Endodermal cell (in vitro differentiated cells): ENCODE data around the gene WDFY2. TPM values are rescaled to one million over a fixed set of nuclear protein-coding genes. Genes with fewer than 3 reads are reported as not detected.

Source experiments
- DNase-seq: peaks from one replicate; pipeline ENCODE4 v3.0.0-alpha.2; 2017
- H3K27ac ChIP-seq: 2 replicates; pipeline ENCODE4 v1.5.1; 2013; ENCODE audit warnings: mild to moderate bottlenecking, low read depth, low read length, moderate library complexity
- H3K27me3 ChIP-seq: 2 replicates; pipeline ENCODE4 v1.6.1; 2013; ENCODE audit warnings: mild to moderate bottlenecking, low read length, moderate library complexity; ENCODE audit not compliant: insufficient read depth, control insufficient read depth, poor library complexity, severe bottlenecking
- H3K36me3 ChIP-seq: 2 replicates; pipeline ENCODE4 v1.7.0; 2013; ENCODE audit warnings: mild to moderate bottlenecking, low read length, moderate library complexity; ENCODE audit not compliant: control insufficient read depth, insufficient read depth
- H3K4me1 ChIP-seq: one replicate; pipeline ENCODE4 v1.7.0; 2013; ENCODE audit warnings: low read length; ENCODE audit not compliant: control insufficient read depth, insufficient read depth
- H3K4me3 ChIP-seq: 2 replicates; pipeline ENCODE4 v1.5.1; 2013; ENCODE audit warnings: mild to moderate bottlenecking, low read length, moderate library complexity
- H3K9ac ChIP-seq: 2 replicates; pipeline ENCODE4 v1.6.1; 2013; ENCODE audit warnings: mild to moderate bottlenecking, low read length, moderate library complexity; ENCODE audit not compliant: poor library complexity, severe bottlenecking; ENCODE audit errors: extremely low read depth
- H3K9me3 ChIP-seq: 2 replicates; pipeline ENCODE4 v1.6.1; 2013; ENCODE audit warnings: mild to moderate bottlenecking, low read length, moderate library complexity; ENCODE audit not compliant: control insufficient read depth
- H3K27ac Mint-ChIP-seq: 2 replicates; pipeline ENCODE4 v1.8.0; 2020; ENCODE audit warnings: mixed read lengths
- H3K27me3 Mint-ChIP-seq: 2 replicates; pipeline ENCODE4 v1.8.0; 2021; ENCODE audit warnings: mild to moderate bottlenecking, mixed read lengths; ENCODE audit not compliant: insufficient read depth
- H3K36me3 Mint-ChIP-seq: 2 replicates; pipeline ENCODE4 v1.8.0; 2020; ENCODE audit warnings: low read depth, mixed read lengths
- H3K4me1 Mint-ChIP-seq: 2 replicates; pipeline ENCODE4 v1.8.0; 2020; ENCODE audit warnings: mixed read lengths
- H3K4me3 Mint-ChIP-seq: 2 replicates; pipeline ENCODE4 v1.8.0; 2020; ENCODE audit warnings: mild to moderate bottlenecking, moderate library complexity, mixed read lengths
- H3K9me3 Mint-ChIP-seq: 2 replicates; pipeline ENCODE4 v1.8.0; 2020; ENCODE audit warnings: mild to moderate bottlenecking, mixed read lengths
- CTCF ChIP-seq: fragments of 200-600 bp; sonication (generic); conservative IDR thresholded peaks from 2 replicates; pipeline ENCODE4 v1.5.0; 2021; ENCODE audit warnings: antibody characterized with exemption, mild to moderate bottlenecking
- WGBS, 2 experiments: methylation state at CpG; one replicate each; pipeline versions ENCODE4 v1.1.5 to v1.1.7; 2013; ENCODE audit warnings: missing lambda C conversion rate in 2 of 2, mixed read lengths in 1 of 2; ENCODE audit not compliant: insufficient coverage in 1 of 2, insufficient read length in 1 of 2; 5-methylcytosine and 5-hydroxymethylcytosine counted together
- total RNA-seq, 2 donors: library from RNA; stranded (reverse); fragmentation: NEBNext Ultra II Directional in 1 of 2; extraction: Animal tissue kit (Norgen Biotek cat#: 25700) in 1 of 2; gene quantifications; 2 replicates in 1 of 2; 3 replicates in 1 of 2; pipeline ENCODE4 v1.2.1, GENCODE V29; 2021

The WDFY2 gene
- total RNA-seq, 2 donors from 2014 or later: 20.6 to 28.0 TPM

DNA sequence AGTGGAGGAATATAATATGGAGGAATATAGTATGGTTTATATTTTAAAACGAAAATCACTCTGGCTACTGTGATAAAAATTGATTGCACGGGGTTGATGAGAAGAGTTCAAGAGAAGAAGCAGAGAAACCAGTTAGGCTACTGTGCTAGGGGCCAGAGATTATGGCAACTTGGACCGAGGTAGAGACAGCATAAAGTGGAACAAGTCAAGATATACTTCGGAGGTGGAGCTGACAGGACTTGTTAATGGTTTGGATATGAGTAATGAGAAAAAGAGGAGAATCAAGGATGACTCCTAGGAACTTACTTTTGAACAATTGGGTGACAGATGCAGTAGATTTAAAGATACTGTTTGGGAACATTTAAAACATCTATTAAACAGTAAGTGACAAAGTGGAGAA, 6.6 kb upstream of the WDFY2 start:
- Histone ChIP-seq H3K27me3 (no peaks in the 10 kb centered on the region), H3K4me1 (no peaks in the 10 kb centered on the region), H3K36me3 (no peaks in the 10 kb centered on the region), H3K4me3 (no peak overlapping the region), H3K9me3 (no peaks in the 10 kb centered on the region), H3K27ac (no peak overlapping the region), H3K9ac (no peak overlapping the region)
- no peaks in the 10 kb centered on the region for H3K4me1 Mint-ChIP-seq
- H3K9me3 Mint-ChIP-seq: no peaks in the 10 kb centered on the region
- WGBS, 2 experiments: 89 to 90% methylated on average over 4 of the region's 4 CpGs
- no peak for TF ChIP-seq CTCF
- peaks cover 9% of the 10 kb centered on the region for H3K27me3 Mint-ChIP-seq
- DNase-seq: no peak
- no peak overlapping the region for H3K27ac Mint-ChIP-seq
- no peak overlapping the region for H3K4me3 Mint-ChIP-seq
- no peaks in the 10 kb centered on the region for H3K36me3 Mint-ChIP-seq

DNA sequence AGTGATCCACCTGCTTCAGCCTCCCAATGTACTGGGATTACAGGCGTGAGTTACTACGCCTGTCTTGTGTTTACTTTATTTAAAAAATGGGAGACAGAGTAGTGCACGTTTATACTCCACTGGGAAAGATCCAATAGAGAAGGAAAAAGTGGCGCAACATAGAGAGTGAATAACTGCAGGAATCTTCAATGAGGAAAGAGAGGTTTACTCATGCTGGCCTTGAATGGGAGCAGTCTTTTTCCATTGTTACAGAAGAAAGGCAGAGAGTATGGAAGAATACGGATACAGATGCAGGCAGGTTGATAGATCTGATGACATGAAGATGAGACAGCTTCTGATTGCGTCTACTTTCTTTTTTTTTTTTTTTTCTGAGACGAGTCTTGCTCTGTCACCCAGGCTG, 4.6 kb upstream of the WDFY2 start:
- TF ChIP-seq CTCF: no peak
- no peaks in the 10 kb centered on the region for H3K9me3 Mint-ChIP-seq
- WGBS, 2 experiments: 93 to 97% methylated on average over 6 to 7 of the region's 7 CpGs
- DNase-seq: no peak
- H3K4me3 Mint-ChIP-seq: no peak overlapping the region
- H3K36me3 Mint-ChIP-seq: no peaks in the 10 kb centered on the region
- no peak overlapping the region for H3K4me3 ChIP-seq
- no peaks in the 10 kb centered on the region for H3K9me3 ChIP-seq
- no peaks in the 10 kb centered on the region for H3K27me3 ChIP-seq
- peaks cover 6% of the 10 kb centered on the region for H3K4me1 ChIP-seq
- H3K36me3 ChIP-seq: no peaks in the 10 kb centered on the region
- no peak overlapping the region for H3K27ac Mint-ChIP-seq
- peaks cover 9% of the 10 kb centered on the region for H3K27me3 Mint-ChIP-seq
- peaks cover 2% of the 10 kb centered on the region for H3K4me1 Mint-ChIP-seq
- H3K27ac ChIP-seq: no peak overlapping the region
- no peak overlapping the region for H3K9ac ChIP-seq

DNA sequence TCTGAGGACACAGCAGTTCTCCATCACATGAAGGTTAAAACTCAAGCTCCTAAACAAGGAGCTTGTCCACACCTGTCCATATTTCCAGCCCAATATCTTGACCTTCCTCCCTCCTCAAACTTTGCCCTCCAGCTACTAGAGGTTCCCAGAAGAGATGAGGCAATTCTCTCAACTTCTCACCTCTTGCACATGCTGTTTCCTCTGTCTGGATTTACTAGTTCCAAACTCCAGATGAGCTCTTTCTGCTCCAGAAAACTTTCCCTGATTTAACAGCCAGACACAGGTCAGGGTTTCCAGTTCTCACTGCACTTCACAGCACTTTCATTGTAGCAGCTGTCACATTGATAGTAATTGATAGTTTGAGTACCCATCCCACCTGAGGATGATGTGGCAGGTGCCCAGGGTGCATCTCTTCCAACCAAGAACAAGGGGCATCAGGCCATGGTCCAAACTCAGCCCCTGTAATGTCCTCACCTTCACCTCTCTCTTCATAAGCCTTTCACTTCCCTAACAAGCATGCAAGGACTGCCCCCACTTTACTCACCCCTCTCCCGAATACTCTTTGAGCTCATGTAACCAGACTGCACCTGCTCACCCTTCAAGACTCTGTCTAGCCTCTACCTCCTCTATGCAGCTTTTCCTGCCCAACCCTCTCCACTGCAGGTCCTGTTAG, 3.0 kb upstream of the WDFY2 start:
- Histone ChIP-seq H3K4me1 (peaks cover 9% of the 10 kb centered on the region), H3K27ac (no peak overlapping the region), H3K27me3 (no peaks in the 10 kb centered on the region), H3K36me3 (no peaks in the 10 kb centered on the region), H3K9me3 (no peaks in the 10 kb centered on the region), H3K9ac (no peak overlapping the region), H3K4me3 (no peak overlapping the region)
- H3K36me3 Mint-ChIP-seq: no peaks in the 10 kb centered on the region
- H3K4me1 Mint-ChIP-seq: peaks cover 7% of the 10 kb centered on the region
- TF ChIP-seq CTCF: no peak
- no peak for DNase-seq
- H3K27me3 Mint-ChIP-seq: peaks cover 9% of the 10 kb centered on the region
- WGBS, 2 experiments: 89 to 100% methylated on average over 1 of the region's 1 CpG
- H3K9me3 Mint-ChIP-seq: no peaks in the 10 kb centered on the region
- H3K27ac Mint-ChIP-seq: no peak overlapping the region
- no peak overlapping the region for H3K4me3 Mint-ChIP-seq
